Uterus (tissue), 2 donors: ENCODE results near the gene ARHGAP45.

Source experiments
- POLR2A ChIP-seq, 2 donors: fragments of 450-650 bp; IDR thresholded peaks; one replicate each; pipeline ENCODE4 v1.6.1; 2016; ENCODE audit warnings: antibody characterized with exemption in 2 of 2, mild to moderate bottlenecking in 1 of 2, moderate library complexity in 1 of 2
- TF ChIP-seq, protein P1 (sequence below), 4 experiments: fragments of 200-600 bp in 2 of 4; fragments of 450-650 bp in 2 of 4; sonication (generic) in 2 of 4; IDR thresholded peaks; one replicate each; pipeline ENCODE4 v1.5.1; 2016 to 2019; ENCODE audit warnings: antibody characterized with exemption in 4 of 4, mild to moderate bottlenecking in 2 of 4, moderate library complexity in 1 of 4

DNA sequence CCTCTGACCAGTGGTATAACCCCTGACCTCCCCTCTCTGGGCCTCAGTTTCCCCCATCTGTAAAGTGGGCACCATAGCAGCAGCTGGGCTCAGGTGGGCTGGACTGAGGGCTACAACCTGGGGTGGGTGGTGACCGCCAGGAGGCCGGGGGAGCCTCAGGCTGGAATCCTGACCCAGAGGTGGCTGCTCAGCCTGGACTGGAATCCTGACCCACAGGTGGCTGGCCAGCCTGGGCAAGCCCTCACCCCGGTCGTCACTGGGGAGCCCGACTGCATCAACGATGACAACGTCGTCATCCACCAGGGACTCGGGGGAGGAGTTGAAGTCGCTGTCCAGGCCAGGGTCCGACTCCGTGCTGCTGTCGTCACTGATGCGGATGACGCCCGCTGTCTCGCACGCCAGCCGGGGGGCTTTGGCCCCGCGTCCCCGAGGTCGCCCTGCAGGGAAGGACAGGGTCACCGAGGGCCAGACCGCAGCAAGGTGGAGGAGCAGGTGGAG, 47.1 kb downstream of the ARHGAP45 start:
- TF ChIP-seq, protein P1, sequence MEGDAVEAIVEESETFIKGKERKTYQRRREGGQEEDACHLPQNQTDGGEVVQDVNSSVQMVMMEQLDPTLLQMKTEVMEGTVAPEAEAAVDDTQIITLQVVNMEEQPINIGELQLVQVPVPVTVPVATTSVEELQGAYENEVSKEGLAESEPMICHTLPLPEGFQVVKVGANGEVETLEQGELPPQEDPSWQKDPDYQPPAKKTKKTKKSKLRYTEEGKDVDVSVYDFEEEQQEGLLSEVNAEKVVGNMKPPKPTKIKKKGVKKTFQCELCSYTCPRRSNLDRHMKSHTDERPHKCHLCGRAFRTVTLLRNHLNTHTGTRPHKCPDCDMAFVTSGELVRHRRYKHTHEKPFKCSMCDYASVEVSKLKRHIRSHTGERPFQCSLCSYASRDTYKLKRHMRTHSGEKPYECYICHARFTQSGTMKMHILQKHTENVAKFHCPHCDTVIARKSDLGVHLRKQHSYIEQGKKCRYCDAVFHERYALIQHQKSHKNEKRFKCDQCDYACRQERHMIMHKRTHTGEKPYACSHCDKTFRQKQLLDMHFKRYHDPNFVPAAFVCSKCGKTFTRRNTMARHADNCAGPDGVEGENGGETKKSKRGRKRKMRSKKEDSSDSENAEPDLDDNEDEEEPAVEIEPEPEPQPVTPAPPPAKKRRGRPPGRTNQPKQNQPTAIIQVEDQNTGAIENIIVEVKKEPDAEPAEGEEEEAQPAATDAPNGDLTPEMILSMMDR (IDR thresholded peaks at IDR 0.05): no peak
- TF ChIP-seq POLR2A (IDR thresholded peaks at IDR 0.05): no peak
